Stimulated activated naive CD8-positive, alpha-beta T cell treated with anti-CD3 and anti-CD28 coated beads, Interleukin-15, Interleukin-2, amounts not matched to agents 100 U/mL and 50 U/mL, for 24 hours (primary cell): ENCODE data around the gene ABCB9.
"Not testable (repeated sequence)": the region's sequence is repeated elsewhere in the genome, so short reads cannot be mapped to it uniquely, and the experiment has no call there.

ENCODE experiments used
- ATAC-seq: fragments of 150-1000 bp; cut with Tn5 transposase; one replicate; pipeline ENCODE4 v1.10.0; 2021
- DNase-seq: peaks from one replicate; pipeline ENCODE4 v3.0.0; 2021

Gene ABCB9

GRCh38 chr12:122963941-122964265 lies 2.4 kb downstream of the ABCB9 start:
- no peak for DNase-seq

GRCh38 chr12:122961531-122962329 lies 4.5 kb downstream of the ABCB9 start:
- DNase-seq: no peak
- ATAC-seq: no peak

More at GRCh38 chr12:122963941-122964265, 2.4 kb downstream of the ABCB9 start:
- ATAC-seq: no peak

- ATAC-seq (no peak), DNase-seq (no peak)
Observed at GRCh38 chr12:122960193-122960569, 6.1 kb downstream of the ABCB9 start.

GRCh38 chr12:122959566-122960192 lies 6.6 kb downstream of the ABCB9 start:
- ATAC-seq (no peak), DNase-seq (no peak)

- no peak for ATAC-seq
- DNase-seq: no peak
Observed at GRCh38 chr12:122958198-122958888, 7.9 kb downstream of the ABCB9 start.

- DNase-seq (no peak), ATAC-seq (no peak)
Observed at GRCh38 chr12:122956035-122956434, 10.2 kb downstream of the ABCB9 start.

- DNase-seq (no peak), ATAC-seq (no peak)
Observed at GRCh38 chr12:122955156-122955555, 11.1 kb downstream of the ABCB9 start.

GRCh38 chr12:122951979-122952892 lies 14.0 kb downstream of the ABCB9 start:
- DNase-seq (peak; percentile 77), ATAC-seq (peak; percentile 93)

- DNase-seq (no peak), ATAC-seq (no peak)
Observed at GRCh38 chr12:122951406-122951805, 14.9 kb downstream of the ABCB9 start.

- no peak for ATAC-seq
- DNase-seq: no peak
Observed at GRCh38 chr12:122949816-122950675, 16.2 kb downstream of the ABCB9 start.

- ATAC-seq (no peak), DNase-seq (no peak)
Observed at GRCh38 chr12:122949405-122949804, 16.9 kb downstream of the ABCB9 start.

GRCh38 chr12:122948605-122949004 lies 17.7 kb downstream of the ABCB9 start:
- DNase-seq (no peak), ATAC-seq (no peak)

GRCh38 chr12:122947352-122947792 lies 18.9 kb downstream of the ABCB9 start:
- ATAC-seq (no peak), DNase-seq (no peak)

GRCh38 chr12:122946690-122947341 lies 19.4 kb downstream of the ABCB9 start:
- ATAC-seq (peak; percentile 98), DNase-seq (peak; percentile 89)

- ATAC-seq (no peak), DNase-seq (no peak)
Observed at GRCh38 chr12:122944605-122945592, 21.4 kb downstream of the ABCB9 start.

- ATAC-seq: no peak
- no peak for DNase-seq
Observed at GRCh38 chr12:122943196-122943595, 23.1 kb downstream of the ABCB9 start.

GRCh38 chr12:122942637-122943036 lies 23.6 kb downstream of the ABCB9 start:
- no peak for ATAC-seq

GRCh38 chr12:122941351-122941750 lies 24.9 kb downstream of the ABCB9 start:
- not testable (repeated sequence) for ATAC-seq, DNase-seq

More at GRCh38 chr12:122942637-122943036, 23.6 kb downstream of the ABCB9 start:
- no peak for DNase-seq

GRCh38 chr12:122939125-122939524 lies 27.1 kb downstream of the ABCB9 start:
- DNase-seq (no peak), ATAC-seq (no peak)
